B cell (primary cell): ENCODE data around the gene CLSTN2. TPM values are rescaled to one million over a fixed set of nuclear protein-coding genes. Genes with fewer than 3 reads are reported as not detected.

Experiments used
- ATAC-seq: fragments of 200-7000 bp; cut with Tn5 transposase; one replicate; pipeline ENCODE4 v1.10.0; 2021; ENCODE audit warnings: low read depth, mild to moderate bottlenecking, moderate number of reproducible peaks, moderate library complexity
- CTCF ChIA-PET: fragments of 350-600 bp; sonication (Branson Sonifier 250); formaldehyde crosslinking; loops from one replicate; lab custom pipeline; 2021; ENCODE audit warnings: antibody characterized with exemption, inconsistent platforms; lab: Charles Lee
- POLR2A ChIA-PET: fragments of 350-600 bp; sonication (Branson Sonifier 250); formaldehyde crosslinking; loops from one replicate; lab custom pipeline; 2021; ENCODE audit warnings: antibody characterized with exemption; lab: Charles Lee
- DNase-seq: peaks from one replicate; pipeline ENCODE4 v3.0.0; 2013
- H2AFZ ChIP-seq: 2 replicates; pipeline ENCODE4 v1.6.1; 2012; ENCODE audit warnings: mild to moderate bottlenecking, low read depth, low read length; ENCODE audit not compliant: insufficient read depth, poor library complexity, severe bottlenecking
- H3K27ac ChIP-seq, 2 donors: 1 replicate in 1 of 2; 2 replicates in 1 of 2; pipeline ENCODE4 v1.5.1; 2012 to 2013; ENCODE audit warnings: low read length in 2 of 2, mild to moderate bottlenecking in 2 of 2, moderate library complexity in 1 of 2
- H3K27me3 ChIP-seq, 4 experiments: fragments of 200-600 bp in 1 of 4; sonication (generic) in 1 of 4; replicated peaks in 1 of 4; 1 replicate in 2 of 4; 2 replicates in 2 of 4; pipeline versions ENCODE4 v1.6.1 to v1.7.0; 2013 to 2016; ENCODE audit warnings: low read length in 3 of 4, mild to moderate bottlenecking in 2 of 4, mixed read lengths in 1 of 4, moderate library complexity in 1 of 4; ENCODE audit not compliant: insufficient read depth in 4 of 4, control insufficient read depth in 3 of 4; ENCODE audit errors: control extremely low read depth in 1 of 4
- H3K36me3 ChIP-seq, 2 experiments: replicated peaks in 1 of 2; 1 replicate in 1 of 2; 2 replicates in 1 of 2; pipeline versions ENCODE4 v1.6.1 to v1.7.1; 2013; ENCODE audit warnings: low read length in 1 of 2; ENCODE audit not compliant: insufficient read depth in 2 of 2, control insufficient read depth in 1 of 2; ENCODE audit errors: control extremely low read depth in 1 of 2, extremely low read depth in 1 of 2
- H3K4me1 ChIP-seq, 2 donors: fragments of 200-600 bp in 1 of 2; sonication (generic) in 1 of 2; 1 replicate in 1 of 2; 2 replicates in 1 of 2; pipeline versions ENCODE4 v1.5.1 to v1.6.1; 2013 to 2017; ENCODE audit warnings: low read length in 2 of 2; ENCODE audit not compliant: control insufficient read depth in 2 of 2, insufficient read depth in 2 of 2
- H3K4me2 ChIP-seq: replicated peaks from 2 replicates; pipeline ENCODE3; 2012; ENCODE audit warnings: mild to moderate bottlenecking, low read depth, low read length; ENCODE audit not compliant: poor library complexity, severe bottlenecking
- H3K4me3 ChIP-seq, 5 experiments: fragments of 200-600 bp in 1 of 5; sonication (generic) in 1 of 5; 1 replicate in 3 of 5; 2 replicates in 2 of 5; pipeline versions ENCODE4 v1.5.1 to v1.7.0; 2011 to 2016; ENCODE audit warnings: low read length in 4 of 5, mild to moderate bottlenecking in 4 of 5, low read depth in 2 of 5, control low read depth in 1 of 5, moderate library complexity in 1 of 5; ENCODE audit not compliant: insufficient read depth in 1 of 5; ENCODE audit errors: control extremely low read depth in 1 of 5, extremely low read depth in 1 of 5
- H3K79me2 ChIP-seq: fragments of 200-600 bp; sonication (generic); one replicate; pipeline ENCODE4 v1.6.0; 2016; ENCODE audit warnings: low read length; ENCODE audit not compliant: control insufficient read depth, insufficient read depth
- H3K9ac ChIP-seq: fragments of 200-600 bp; sonication (generic); 2 replicates; pipeline ENCODE4 v1.6.1; 2017; ENCODE audit warnings: mild to moderate bottlenecking, low read length, moderate library complexity
- H3K9me3 ChIP-seq, 3 donors: one replicate each; pipeline versions ENCODE4 v1.6.1 to v1.7.1; 2013; ENCODE audit warnings: low read length in 2 of 3; ENCODE audit not compliant: control insufficient read depth in 2 of 3, insufficient read depth in 1 of 3; ENCODE audit errors: control extremely low read depth in 1 of 3
- H4K20me1 ChIP-seq: 2 replicates; pipeline ENCODE4 v1.6.0; 2012; ENCODE audit warnings: mild to moderate bottlenecking, low read length; ENCODE audit not compliant: insufficient read depth, control insufficient read depth, poor library complexity, severe bottlenecking
- H3K27ac Mint-ChIP-seq: one replicate; pipeline ENCODE4 v1.8.0; 2021; ENCODE audit warnings: mixed read lengths
- H3K27me3 Mint-ChIP-seq: one replicate; pipeline ENCODE4 v1.8.0; 2021; ENCODE audit warnings: mixed read lengths
- H3K4me1 Mint-ChIP-seq: one replicate; pipeline ENCODE4 v1.8.0; 2021; ENCODE audit warnings: mixed read lengths
- H3K4me3 Mint-ChIP-seq: one replicate; pipeline ENCODE4 v1.8.0; 2021; ENCODE audit warnings: mixed read lengths
- H3K9me3 Mint-ChIP-seq: one replicate; pipeline ENCODE4 v1.8.0; 2022; ENCODE audit warnings: mixed read lengths; ENCODE audit not compliant: insufficient read depth
- CTCF ChIP-seq: fragments of 200-600 bp; IDR thresholded peaks from one replicate; pipeline ENCODE4 v1.8.0; 2022; ENCODE audit warnings: antibody characterized with exemption, mild to moderate bottlenecking
- EZH2 ChIP-seq: IDR thresholded peaks from 2 replicates; pipeline ENCODE4 v1.6.1; 2012; ENCODE audit warnings: borderline replicate concordance, low read depth, mild to moderate bottlenecking, moderate library complexity, low read length; ENCODE audit not compliant: insufficient read depth, poor library complexity, severe bottlenecking
- WGBS: methylation state at CpG from one replicate; pipeline ENCODE4 v1.1.5; 2013; ENCODE audit warnings: missing lambda C conversion rate; ENCODE audit not compliant: insufficient coverage; 5-methylcytosine and 5-hydroxymethylcytosine counted together
- intact Hi-C: fragments of 100-400 bp; cut with micrococcal nuclease; formaldehyde crosslinking; loops from one replicate; pipeline ENCODE4 v1.10.0; 2022
- polyA plus RNA-seq: library from polyadenylated mRNA; depleted of rRNA; stranded (reverse); fragments of >200 nt; gene quantifications from 2 replicates; pipeline ENCODE4 v1.2.3, GENCODE V29; 2012
- total RNA-seq, 2 donors: library from RNA; stranded (reverse); fragments of 120-200 nt in 1 of 2; gene quantifications; 1 replicate in 1 of 2; 2 replicates in 1 of 2; pipeline versions ENCODE4 v1.2.3 to v1.2.4, GENCODE V29; 2013 to 2022

Gene CLSTN2
- total and polyA plus RNA-seq, 2 donors (not counting 1 experiment from before 2014, with no cell fraction given), result not detected

- ChIA-PET POLR2A (no interaction called here), CTCF (no interaction called here)
- Histone ChIP-seq H4K20me1 (no peaks in the 10 kb centered on the region), H3K27me3 (no peaks in the 10 kb centered on the region), H3K9ac (no peak overlapping the region), H3K4me1 (no peaks in the 10 kb centered on the region), H2AFZ (no peak overlapping the region), H3K4me3 (no peak overlapping the region), H3K36me3 (no peaks in the 10 kb centered on the region), H3K79me2 (no peaks in the 10 kb centered on the region), H3K4me2 (no peak overlapping the region), H3K27ac (no peak overlapping the region), H3K9me3 (peaks cover 0 to 2% (median 0%) of the 10 kb centered on the region in 3 donors)
- DNase-seq, result no peak
- no peak for ATAC-seq
- H3K4me3 Mint-ChIP-seq, result no peak overlapping the region
- TF ChIP-seq CTCF (no peak), EZH2 (no peak)
- 55% methylated on average over 3 of the region's 3 CpGs for WGBS
- H3K9me3 Mint-ChIP-seq, result no peaks in the 10 kb centered on the region
- no peaks in the 10 kb centered on the region for H3K4me1 Mint-ChIP-seq
- H3K27me3 Mint-ChIP-seq, result no peaks in the 10 kb centered on the region
- intact Hi-C loops, result no loop called here
- no peak overlapping the region for H3K27ac Mint-ChIP-seq
Observed at GRCh38 chr3:139994891-139995290, 59.9 kb downstream of the CLSTN2 start.

GRCh38 chr3:140004271-140004670 is 69.3 kb downstream of the CLSTN2 start:
- Mint-ChIP-seq H3K27me3 (peaks cover 7% of the 10 kb centered on the region), H3K4me3 (no peak overlapping the region), H3K27ac (no peak overlapping the region), H3K9me3 (no peaks in the 10 kb centered on the region), H3K4me1 (no peaks in the 10 kb centered on the region)
- POLR2A ChIA-PET, result no interaction called here
- H3K4me2 ChIP-seq, result no peak overlapping the region
- H3K4me3 ChIP-seq, result no peak overlapping the region
- no peak for DNase-seq
- CTCF ChIA-PET, result no interaction called here
- intact Hi-C loops, result no loop called here
- ATAC-seq, result no peak
- TF ChIP-seq CTCF (no peak), EZH2 (no peak)
- no peak overlapping the region for H2AFZ ChIP-seq
- no peaks in the 10 kb centered on the region for H3K9me3 ChIP-seq
- H3K4me1 ChIP-seq, result no peaks in the 10 kb centered on the region
- H3K27ac ChIP-seq, result no peak overlapping the region
- no peaks in the 10 kb centered on the region for H3K79me2 ChIP-seq
- no peaks in the 10 kb centered on the region for H3K27me3 ChIP-seq
- no peaks in the 10 kb centered on the region for H3K36me3 ChIP-seq
- no peak overlapping the region for H3K9ac ChIP-seq
- no peaks in the 10 kb centered on the region for H4K20me1 ChIP-seq
